ENCODE measurements around the gene AQP9.

AQP9 gene

GRCh38 chr15:58141894-58142293, 3.7 kb downstream of the AQP9 start:
- no peak for DNase-seq (ENCODE audit: low read depth)

- no peak for DNase-seq (ENCODE audit: low read depth)
Measured at GRCh38 chr15:58142827-58143461, 4.8 kb downstream of the AQP9 start.

- DNase-seq (ENCODE audit: low read depth) = no peak
Measured at GRCh38 chr15:58145606-58146005, 7.4 kb downstream of the AQP9 start.

DNA sequence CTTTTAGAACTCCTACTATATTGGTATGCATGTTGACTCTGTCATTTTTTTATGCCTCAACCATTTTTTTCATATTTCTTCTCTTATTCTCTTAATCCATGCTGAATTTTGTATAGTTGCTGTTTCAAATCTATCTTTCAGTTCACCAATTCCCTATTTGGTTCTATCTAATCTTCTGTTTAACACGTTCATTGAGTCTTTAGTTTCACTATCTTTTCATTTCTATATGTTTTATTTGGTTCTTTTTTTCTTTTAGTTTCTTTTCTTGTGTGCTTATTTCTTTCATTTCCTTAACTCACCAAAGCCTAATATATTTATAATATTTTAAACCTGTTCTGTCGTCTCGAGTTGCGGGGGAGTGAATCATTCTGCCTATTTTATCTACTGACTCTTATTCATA, 8.0 kb downstream of the AQP9 start:
- DNase-seq (ENCODE audit: low read depth) = no peak

DNA sequence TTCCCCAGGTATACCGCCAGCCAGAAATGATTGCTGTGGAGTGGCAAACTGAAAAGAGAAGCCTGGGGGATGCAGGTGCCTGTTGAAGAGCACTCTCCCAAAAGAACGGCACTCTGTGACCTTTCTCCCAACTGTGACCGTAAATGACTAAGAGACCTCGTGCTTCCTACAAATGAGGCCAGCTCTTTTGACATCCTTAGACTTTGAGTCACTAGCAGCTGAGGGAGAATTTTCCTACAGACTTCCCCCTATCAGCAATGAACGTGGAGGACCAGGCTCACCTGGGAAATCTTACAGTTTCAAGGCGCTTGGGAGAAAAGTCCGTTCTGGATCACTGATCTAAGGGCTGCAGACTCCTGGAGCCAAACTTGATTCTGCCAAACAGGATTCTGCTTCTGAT, 8.6 kb downstream of the AQP9 start:
- DNase-seq (ENCODE audit: low read depth) = no peak

DNA sequence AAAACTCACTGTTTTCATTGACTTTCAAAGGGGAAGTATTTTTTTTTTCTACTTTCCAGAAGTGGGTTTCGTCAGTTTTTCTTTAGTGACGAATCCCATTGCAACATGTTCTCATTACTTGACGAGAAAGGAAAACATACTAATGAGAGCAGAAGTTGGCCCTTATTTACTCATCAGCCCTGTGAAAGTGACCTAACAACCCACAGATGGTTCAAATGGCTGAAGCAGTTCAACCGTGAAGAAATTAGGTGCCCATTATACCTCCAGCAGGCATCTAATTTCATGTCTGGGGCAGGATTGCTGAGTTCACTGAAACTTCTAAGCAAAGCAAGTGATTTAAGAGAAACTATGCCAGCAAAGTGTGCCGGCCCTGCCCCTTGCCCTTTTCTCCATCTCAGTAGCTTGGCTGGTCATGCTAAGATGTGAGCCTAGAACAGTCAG, 9.0 kb downstream of the AQP9 start:
- no peak for DNase-seq (ENCODE audit: low read depth)

DNA sequence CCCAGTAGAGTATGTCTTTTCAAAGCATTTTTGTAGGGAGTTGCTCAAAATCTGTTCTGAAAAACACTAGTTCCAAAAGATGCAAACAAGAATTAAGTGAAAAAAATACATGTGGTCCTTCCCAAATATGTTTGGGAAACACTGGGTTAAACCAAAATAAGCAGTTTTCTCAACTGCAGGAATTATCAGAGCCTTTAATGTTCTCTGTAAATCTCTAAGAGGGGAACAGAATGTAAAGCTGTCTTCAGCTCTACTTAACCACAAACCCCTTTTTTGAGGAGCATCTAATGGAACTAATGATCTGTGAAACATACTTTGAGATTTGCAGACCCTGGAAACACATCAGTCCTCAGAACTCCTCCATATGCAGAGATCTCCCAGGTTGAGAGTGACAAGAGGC, 9.9 kb downstream of the AQP9 start:
- DNase-seq (ENCODE audit: low read depth) = no peak

DNA sequence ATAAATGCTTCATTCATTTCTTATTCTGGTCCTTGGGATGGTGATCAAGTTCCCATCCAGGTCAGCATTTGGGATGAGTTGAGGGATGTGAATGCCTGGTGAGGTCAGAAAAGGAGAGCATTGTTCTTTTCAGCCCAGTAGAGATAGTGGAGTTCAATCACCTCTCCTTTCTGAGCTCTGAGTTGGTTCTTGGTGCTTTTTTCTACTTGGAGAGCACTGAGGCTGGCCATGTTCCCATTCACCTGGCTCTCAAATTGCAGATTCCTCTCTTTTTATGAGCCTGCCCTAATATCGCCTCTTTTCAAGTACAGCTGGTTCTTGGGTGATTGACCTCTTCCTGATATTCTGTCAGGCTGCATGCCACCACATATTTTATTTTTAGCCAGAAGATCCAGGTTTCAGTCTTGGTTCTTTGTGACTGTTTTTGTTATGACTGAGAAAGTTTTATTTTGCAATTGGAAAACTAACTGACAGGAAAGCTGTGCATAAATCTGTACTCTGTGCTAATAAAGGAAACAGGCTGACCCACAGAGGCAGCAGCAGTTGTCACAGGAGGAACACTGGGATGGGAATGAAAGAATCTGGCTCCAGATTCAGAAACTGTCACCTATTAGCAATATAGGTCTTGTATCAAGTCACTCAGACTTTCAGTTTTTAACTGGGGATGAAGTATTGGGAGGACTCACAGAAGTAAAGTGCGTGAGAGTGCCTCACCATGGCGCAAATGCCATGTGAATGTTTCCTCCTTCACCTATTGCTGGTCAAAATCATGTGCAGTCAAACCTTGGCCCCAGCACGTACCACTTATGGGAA, 10.7 kb downstream of the AQP9 start:
- DNase-seq (ENCODE audit: low read depth) = no peak

DNA sequence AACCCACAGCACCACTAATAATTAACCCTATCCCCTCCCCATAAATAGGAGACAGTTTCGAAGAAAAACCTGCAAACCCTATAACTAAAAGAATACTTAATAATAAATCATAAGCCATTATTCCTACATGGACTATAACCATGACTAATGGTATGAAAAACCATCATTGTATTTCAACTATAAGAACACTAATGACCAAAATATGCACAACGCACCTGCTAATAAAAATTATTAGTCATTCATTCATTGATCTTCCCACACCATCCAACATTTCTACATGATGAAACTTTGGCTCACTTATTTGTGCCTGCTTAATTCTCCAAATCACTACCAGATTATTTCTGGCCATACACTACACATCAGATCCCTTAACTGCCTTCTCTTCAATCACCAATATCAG, 16.6 kb downstream of the AQP9 start:
- DNase-seq (ENCODE audit: low read depth) = no peak

GRCh38 chr15:58159827-58160386, 21.7 kb downstream of the AQP9 start:
- no peak for DNase-seq (ENCODE audit: low read depth)

GRCh38 chr15:58161436-58161930, 23.3 kb downstream of the AQP9 start:
- no peak for DNase-seq (ENCODE audit: low read depth)

GRCh38 chr15:58163985-58164384, 25.8 kb downstream of the AQP9 start:
- no peak for DNase-seq (ENCODE audit: low read depth)

DNA sequence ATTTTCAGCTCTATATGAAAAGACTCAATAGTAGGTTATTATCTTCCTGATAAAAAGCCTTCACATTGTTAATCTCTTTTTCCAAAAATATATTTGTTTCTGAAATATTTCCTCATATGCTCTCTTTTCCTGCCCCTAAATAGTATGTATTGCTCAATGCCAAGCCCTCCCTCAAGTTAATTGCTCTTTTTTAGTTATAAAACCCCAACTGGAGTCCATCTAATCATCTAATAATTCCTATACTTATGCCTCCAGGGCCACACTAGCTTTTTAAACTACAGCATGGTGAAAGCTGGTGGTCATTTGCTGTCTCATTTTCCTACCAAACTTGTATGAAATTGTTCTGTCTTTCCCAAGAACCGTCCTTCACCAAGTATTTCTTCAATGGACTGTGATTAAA, 26.7 kb downstream of the AQP9 start:
- no peak for DNase-seq (ENCODE audit: low read depth)

DNA sequence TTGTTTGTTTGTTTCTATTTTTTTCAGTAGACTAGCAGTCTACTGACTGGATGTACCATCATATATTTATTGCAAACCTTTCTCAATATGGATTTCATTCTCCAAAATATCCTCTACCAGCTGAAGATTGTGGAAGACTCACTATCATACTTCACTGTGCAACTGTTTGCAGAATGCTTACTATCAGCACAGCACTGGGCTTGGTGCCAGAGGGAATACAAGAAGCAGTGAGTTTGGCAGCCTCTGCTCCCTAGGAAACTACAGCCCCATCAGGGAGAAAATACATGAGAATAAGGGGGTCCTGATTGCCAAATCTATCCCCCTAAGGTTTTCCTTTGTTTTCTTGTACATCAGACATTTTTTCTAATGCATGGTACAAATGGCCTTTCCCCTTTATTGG, 27.5 kb downstream of the AQP9 start:
- DNase-seq (ENCODE audit: low read depth) = no peak

GRCh38 chr15:58167095-58167691, 29.0 kb downstream of the AQP9 start:
- DNase-seq (ENCODE audit: low read depth) = no peak

GRCh38 chr15:58169934-58170333, 31.8 kb downstream of the AQP9 start:
- no peak for DNase-seq (ENCODE audit: low read depth)

- DNase-seq (ENCODE audit: low read depth) = no peak
Measured at GRCh38 chr15:58171476-58172061, 33.4 kb downstream of the AQP9 start.

- DNase-seq (ENCODE audit: low read depth) = no peak
Measured at GRCh38 chr15:58174709-58175108, 36.5 kb downstream of the AQP9 start.

- DNase-seq (ENCODE audit: low read depth) = no peak
Measured at GRCh38 chr15:58175955-58176354, 37.8 kb downstream of the AQP9 start.

- no peak for DNase-seq (ENCODE audit: low read depth)
Measured at GRCh38 chr15:58178668-58179067, 40.5 kb downstream of the AQP9 start.

DNA sequence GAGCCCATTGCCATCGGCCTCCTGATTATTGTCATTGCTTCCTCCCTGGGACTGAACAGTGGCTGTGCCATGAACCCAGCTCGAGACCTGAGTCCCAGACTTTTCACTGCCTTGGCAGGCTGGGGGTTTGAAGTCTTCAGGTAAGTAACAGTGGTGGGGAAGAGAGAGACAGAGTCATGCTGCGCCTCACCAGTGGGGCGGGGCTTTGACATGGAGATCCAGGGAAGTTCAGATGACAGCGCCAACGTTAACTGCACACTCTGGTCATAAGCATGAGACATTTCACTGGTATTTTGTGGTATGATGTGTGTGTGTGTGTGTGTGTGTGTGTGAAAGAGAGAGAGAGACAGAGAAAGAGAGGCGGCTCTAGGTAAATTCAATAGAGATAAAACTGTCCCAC, 41.0 kb downstream of the AQP9 start:
- DNase-seq (ENCODE audit: low read depth) = no peak

DNA sequence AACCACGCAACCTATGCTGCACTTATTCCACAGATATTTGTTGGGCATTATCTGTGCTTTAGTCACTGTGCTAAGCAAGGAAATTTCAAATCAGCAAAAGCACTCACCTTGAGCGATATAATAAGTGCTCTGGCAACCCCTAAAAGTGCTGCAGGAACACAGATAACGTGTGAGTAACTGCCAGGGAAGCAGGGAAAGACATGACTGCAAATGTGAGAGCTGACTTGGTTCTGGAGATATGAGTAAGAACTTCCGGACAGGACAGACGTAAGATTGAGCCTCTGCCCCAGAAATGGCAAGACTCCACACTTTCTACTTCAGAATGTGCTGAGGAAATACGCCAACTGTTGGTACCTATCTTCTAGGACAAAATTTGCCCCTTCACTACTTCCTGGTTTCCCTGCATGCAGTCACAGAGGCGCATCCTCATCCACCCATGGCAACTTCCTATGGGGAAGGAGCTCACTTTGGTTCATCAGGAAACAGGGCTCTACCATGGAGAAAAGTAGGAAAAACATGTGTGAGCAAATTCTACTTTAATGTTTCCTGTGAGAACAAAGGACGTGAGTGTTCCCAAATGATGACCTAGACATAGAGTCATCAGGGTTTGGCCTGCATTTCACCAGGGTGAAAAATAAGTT, 41.7 kb downstream of the AQP9 start:
- no peak for DNase-seq (ENCODE audit: low read depth)
